ENCODE data around the gene CEP104.

Gene CEP104

DNA sequence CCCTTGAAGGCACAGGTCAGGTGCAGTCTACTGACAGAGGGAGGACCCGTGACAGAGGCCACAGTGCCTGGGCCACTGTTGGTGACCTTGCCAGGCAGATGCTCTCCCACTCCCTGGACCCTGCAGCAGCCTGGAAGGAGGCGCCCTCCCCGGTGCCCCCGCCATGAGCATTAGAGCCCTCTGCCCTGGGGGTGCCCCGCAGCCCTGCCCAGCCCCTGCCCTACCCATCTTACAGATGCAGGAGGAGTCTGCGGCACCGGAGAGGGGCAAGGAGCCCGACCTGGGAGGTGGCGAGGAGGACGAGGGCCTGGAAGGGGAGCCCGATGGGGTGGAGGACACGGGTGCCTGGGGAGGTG is 94.2 kb downstream of the CEP104 start:
- DNase-seq (ENCODE audit: low read depth in 2 of 2) = no peak

DNA sequence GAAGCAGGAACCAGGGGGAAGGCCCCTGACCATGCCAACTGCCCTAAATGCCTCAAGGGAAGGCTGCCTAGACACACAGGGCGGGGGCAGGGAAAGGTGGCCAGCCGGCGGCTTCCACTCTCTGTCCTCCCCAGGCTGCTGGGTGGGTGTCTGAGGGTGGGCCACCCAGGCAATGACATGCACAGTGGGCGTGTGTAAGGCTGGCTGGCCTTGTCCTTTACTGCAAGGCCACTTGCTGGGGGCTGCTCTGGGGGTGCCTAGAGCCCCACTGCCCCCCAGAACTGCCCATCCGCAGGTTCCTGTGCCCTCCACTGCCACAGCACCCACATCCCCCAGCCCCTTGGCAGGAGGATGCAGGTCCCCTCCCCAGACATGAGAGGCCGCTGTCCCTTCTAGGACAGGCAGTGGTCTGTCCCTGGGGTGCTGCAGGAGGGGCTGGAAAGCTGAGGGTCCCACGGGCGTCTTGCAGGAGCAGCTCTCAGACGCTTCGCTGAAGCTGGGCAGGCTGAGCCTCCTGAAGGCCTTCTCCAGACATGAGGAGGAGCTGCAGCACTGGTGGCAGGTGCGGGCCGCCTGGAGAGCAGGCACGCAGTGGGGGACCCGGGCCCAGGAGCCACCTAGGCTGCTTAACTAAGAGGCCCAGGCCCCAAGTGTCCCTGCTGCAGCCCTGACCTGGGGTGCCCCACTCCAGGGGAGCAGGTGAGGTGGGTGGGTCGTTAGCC is 94.7 kb downstream of the CEP104 start:
- no peak for DNase-seq (ENCODE audit: low read depth in 2 of 2)

Data from stimulated activated CD8-positive, alpha-beta memory T cell treated with anti-CD3 and anti-CD28 coated beads, Interleukin-2, amount 100 ng/mL, for 48 hours (primary cell).